Measurements from ENCODE around the gene RANBP3.

The RANBP3 gene

DNA sequence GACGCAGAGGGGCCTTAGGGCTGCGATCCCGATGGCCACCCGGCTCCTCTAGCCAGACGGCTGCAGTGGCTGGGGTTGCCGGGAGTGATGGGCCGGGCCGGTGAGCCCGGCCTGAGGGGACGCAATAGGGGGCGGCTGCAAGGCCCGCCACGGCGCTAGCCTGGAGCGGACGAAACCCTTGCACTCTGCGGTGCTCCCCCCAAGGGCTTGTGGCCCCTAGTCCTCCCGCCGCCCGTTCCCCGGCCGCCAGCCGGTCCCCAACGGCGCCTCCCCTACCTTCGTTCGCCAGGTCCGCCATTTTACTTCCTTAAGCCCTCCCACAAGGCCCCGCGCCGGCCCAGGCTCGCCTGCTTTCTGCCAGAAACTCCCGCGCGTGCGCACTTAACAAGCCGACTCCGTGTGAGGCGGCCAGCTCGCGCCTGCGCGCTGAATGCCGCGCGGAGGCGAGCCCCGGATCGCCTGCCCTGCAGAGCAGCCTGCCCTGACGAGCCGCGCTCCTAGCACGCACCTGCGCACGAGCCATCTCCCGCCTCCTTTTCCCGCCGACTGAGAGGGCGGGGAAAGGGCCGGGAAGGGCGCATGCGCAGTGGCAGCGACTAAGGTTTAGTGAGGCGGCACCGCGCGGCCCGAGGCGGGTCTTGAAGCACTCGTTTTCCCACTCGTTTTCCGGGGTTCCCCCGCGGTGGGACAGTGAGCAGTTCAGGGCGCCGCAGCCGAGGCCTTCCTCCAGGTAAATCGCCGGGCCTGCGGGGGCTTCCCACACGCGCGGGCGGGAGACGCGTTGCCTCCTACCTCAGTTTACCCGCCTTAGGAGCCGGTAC lies at the start of gene RANBP3 (continued):
- TF ChIP-seq ZNF335 (tag by site-specific recombination; conservative IDR thresholded peaks at IDR 0.05) (peak; percentile 95), KLF1 (tag by site-specific recombination; IDR thresholded peaks at IDR 0.05) (no peak), ZBTB21 (tag by site-specific recombination; IDR thresholded peaks at IDR 0.05) (no peak), ZNF184 (tag by site-specific recombination; IDR thresholded peaks at IDR 0.05) (no peak), ZNF776 (tag by site-specific recombination; IDR thresholded peaks at IDR 0.05; ENCODE audit: borderline replicate concordance) (no peak), ZNF324 (tag by site-specific recombination; IDR thresholded peaks at IDR 0.05) (peak; percentile 18; the same call in 1 of the 2 replicates), ZNF48 (tag by site-specific recombination; IDR thresholded peaks at IDR 0.05) (no peak), ZNF529 (tag by site-specific recombination; IDR thresholded peaks at IDR 0.05; ENCODE audit: insufficient replicate concordance) (no peak), ZNF311 (tag by site-specific recombination; IDR thresholded peaks at IDR 0.05; ENCODE audit: borderline replicate concordance) (no peak), WT1 (tag by site-specific recombination; IDR thresholded peaks at IDR 0.05) (no peak), ZNF548 (tag by site-specific recombination; IDR thresholded peaks at IDR 0.05) (no peak), GLI4 (tag by site-specific recombination; IDR thresholded peaks at IDR 0.05) (peak; percentile 57; the same call in 1 of the 2 replicates), ZNF510 (tag by site-specific recombination; IDR thresholded peaks at IDR 0.05; ENCODE audit: insufficient replicate concordance) (no peak), ZNF366 (tag by site-specific recombination; conservative IDR thresholded peaks at IDR 0.05) (no peak), ZNF473 (tag by site-specific recombination; IDR thresholded peaks at IDR 0.05) (no peak), ZNF175 (tag by site-specific recombination; IDR thresholded peaks at IDR 0.05) (no peak), ZNF16 (tag by site-specific recombination; IDR thresholded peaks at IDR 0.05; ENCODE audit: low read depth) (no peak), ZNF843 (tag by site-specific recombination; IDR thresholded peaks at IDR 0.05) (0 out of 2 replicates have a peak, but pooled peaks have one; percentile 11), EGR2 (tag by site-specific recombination; IDR thresholded peaks at IDR 0.05; ENCODE audit: low read depth) (peak; percentile 61), ZNF302 (tag by site-specific recombination; IDR thresholded peaks at IDR 0.05; ENCODE audit: low read depth) (no peak), ZNF670 (tag by site-specific recombination; IDR thresholded peaks at IDR 0.05; ENCODE audit: low read depth) (no peak), YY2 (tag by site-specific recombination; IDR thresholded peaks at IDR 0.05) (peak; percentile 89), ZNF530 (tag by site-specific recombination; IDR thresholded peaks at IDR 0.05; ENCODE audit: low read depth) (no peak), PRDM1 (tag by site-specific recombination; IDR thresholded peaks at IDR 0.05) (no peak)
- TF ChIP-seq, protein P1, sequence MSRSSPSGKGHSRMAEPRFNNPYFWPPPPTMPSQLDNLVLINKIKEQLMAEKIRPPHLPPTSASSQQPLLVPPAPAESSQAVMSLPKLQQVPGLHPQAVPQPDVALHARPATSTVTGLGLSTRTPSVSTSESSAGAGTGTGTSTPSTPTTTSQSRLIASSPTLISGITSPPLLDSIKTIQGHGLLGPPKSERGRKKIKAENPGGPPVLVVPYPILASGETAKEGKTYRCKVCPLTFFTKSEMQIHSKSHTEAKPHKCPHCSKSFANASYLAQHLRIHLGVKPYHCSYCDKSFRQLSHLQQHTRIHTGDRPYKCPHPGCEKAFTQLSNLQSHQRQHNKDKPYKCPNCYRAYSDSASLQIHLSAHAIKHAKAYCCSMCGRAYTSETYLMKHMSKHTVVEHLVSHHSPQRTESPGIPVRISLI (tag by site-specific recombination; IDR thresholded peaks at IDR 0.05), result no peak
- TF ChIP-seq, protein P2, sequence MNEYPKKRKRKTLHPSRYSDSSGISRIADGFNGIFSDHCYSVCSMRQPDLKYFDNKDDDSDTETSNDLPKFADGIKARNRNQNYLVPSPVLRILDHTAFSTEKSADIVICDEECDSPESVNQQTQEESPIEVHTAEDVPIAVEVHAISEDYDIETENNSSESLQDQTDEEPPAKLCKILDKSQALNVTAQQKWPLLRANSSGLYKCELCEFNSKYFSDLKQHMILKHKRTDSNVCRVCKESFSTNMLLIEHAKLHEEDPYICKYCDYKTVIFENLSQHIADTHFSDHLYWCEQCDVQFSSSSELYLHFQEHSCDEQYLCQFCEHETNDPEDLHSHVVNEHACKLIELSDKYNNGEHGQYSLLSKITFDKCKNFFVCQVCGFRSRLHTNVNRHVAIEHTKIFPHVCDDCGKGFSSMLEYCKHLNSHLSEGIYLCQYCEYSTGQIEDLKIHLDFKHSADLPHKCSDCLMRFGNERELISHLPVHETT (tag by site-specific recombination; IDR thresholded peaks at IDR 0.05), result no peak
- TF ChIP-seq, protein P3, sequence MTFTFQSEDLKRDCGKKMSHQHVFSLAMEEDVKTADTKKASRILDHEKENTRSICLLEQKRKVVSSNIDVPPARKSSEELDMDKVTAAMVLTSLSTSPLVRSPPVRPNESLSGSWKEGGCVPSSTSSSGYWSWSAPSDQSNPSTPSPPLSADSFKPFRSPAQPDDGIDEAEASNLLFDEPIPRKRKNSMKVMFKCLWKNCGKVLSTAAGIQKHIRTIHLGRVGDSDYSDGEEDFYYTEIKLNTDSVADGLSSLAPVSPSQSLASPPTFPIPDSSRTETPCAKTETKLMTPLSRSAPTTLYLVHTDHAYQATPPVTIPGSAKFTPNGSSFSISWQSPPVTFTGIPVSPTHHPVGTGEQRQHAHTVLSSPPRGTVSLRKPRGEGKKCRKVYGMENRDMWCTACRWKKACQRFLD (tag by site-specific recombination; IDR thresholded peaks at IDR 0.05), result no peak
- TF ChIP-seq, protein P4, sequence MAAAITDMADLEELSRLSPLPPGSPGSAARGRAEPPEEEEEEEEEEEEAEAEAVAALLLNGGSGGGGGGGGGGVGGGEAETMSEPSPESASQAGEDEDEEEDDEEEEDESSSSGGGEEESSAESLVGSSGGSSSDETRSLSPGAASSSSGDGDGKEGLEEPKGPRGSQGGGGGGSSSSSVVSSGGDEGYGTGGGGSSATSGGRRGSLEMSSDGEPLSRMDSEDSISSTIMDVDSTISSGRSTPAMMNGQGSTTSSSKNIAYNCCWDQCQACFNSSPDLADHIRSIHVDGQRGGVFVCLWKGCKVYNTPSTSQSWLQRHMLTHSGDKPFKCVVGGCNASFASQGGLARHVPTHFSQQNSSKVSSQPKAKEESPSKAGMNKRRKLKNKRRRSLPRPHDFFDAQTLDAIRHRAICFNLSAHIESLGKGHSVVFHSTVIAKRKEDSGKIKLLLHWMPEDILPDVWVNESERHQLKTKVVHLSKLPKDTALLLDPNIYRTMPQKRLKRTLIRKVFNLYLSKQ (tag by site-specific recombination; IDR thresholded peaks at IDR 0.05; ENCODE audit: borderline replicate concordance), result no peak
- TF ChIP-seq, protein P5, sequence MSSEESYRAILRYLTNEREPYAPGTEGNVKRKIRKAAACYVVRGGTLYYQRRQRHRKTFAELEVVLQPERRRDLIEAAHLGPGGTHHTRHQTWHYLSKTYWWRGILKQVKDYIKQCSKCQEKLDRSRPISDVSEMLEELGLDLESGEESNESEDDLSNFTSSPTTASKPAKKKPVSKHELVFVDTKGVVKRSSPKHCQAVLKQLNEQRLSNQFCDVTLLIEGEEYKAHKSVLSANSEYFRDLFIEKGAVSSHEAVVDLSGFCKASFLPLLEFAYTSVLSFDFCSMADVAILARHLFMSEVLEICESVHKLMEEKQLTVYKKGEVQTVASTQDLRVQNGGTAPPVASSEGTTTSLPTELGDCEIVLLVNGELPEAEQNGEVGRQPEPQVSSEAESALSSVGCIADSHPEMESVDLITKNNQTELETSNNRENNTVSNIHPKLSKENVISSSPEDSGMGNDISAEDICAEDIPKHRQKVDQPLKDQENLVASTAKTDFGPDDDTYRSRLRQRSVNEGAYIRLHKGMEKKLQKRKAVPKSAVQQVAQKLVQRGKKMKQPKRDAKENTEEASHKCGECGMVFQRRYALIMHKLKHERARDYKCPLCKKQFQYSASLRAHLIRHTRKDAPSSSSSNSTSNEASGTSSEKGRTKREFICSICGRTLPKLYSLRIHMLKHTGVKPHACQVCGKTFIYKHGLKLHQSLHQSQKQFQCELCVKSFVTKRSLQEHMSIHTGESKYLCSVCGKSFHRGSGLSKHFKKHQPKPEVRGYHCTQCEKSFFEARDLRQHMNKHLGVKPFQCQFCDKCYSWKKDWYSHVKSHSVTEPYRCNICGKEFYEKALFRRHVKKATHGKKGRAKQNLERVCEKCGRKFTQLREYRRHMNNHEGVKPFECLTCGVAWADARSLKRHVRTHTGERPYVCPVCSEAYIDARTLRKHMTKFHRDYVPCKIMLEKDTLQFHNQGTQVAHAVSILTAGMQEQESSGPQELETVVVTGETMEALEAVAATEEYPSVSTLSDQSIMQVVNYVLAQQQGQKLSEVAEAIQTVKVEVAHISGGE (tag by site-specific recombination; conservative IDR thresholded peaks at IDR 0.05; ENCODE audit: low read depth), result 0 out of 2 replicates have a peak, but pooled peaks have one; percentile 20
- TF ChIP-seq, protein P6, sequence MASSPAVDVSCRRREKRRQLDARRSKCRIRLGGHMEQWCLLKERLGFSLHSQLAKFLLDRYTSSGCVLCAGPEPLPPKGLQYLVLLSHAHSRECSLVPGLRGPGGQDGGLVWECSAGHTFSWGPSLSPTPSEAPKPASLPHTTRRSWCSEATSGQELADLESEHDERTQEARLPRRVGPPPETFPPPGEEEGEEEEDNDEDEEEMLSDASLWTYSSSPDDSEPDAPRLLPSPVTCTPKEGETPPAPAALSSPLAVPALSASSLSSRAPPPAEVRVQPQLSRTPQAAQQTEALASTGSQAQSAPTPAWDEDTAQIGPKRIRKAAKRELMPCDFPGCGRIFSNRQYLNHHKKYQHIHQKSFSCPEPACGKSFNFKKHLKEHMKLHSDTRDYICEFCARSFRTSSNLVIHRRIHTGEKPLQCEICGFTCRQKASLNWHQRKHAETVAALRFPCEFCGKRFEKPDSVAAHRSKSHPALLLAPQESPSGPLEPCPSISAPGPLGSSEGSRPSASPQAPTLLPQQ (tag by site-specific recombination; IDR thresholded peaks at IDR 0.05), result peak; percentile 47
